H1 (cell line): ENCODE data around the gene GFRA4. TPM values are rescaled to one million over a fixed set of nuclear protein-coding genes. Genes with fewer than 3 reads are reported as not detected.

Source experiments
- CTCF ChIA-PET: fragments of 300-600 bp; sonication (Branson Sonifier 250); formaldehyde crosslinking; loops from one replicate; lab custom pipeline; 2021; ENCODE audit not compliant: partially characterized antibody; lab: Charles Lee
- POLR2A ChIA-PET: fragments of 300-600 bp; sonication (Branson Sonifier 250); formaldehyde crosslinking; loops from one replicate; lab custom pipeline; 2021; ENCODE audit warnings: inconsistent platforms; ENCODE audit not compliant: partially characterized antibody; lab: Charles Lee
- DNase-seq, 2 experiments: peaks; one replicate each; pipeline versions ENCODE4 v3.0.0 to v3.0.0-alpha.2; 2010 to 2022; ENCODE audit warnings: low spot score in 2 of 2, low read depth in 1 of 2, mixed read lengths in 1 of 2
- FAIRE-seq: peaks from 2 replicates; lab custom pipeline; 2011; peaks lifted over from hg19 to GRCh38; lab: Jason Lieb, UNC
- H2AFZ ChIP-seq: 2 replicates; pipeline ENCODE4 v1.8.1; 2012; ENCODE audit warnings: low read length, inconsistent platforms
- H2AK5ac ChIP-seq: 2 replicates; pipeline ENCODE4 v1.6.1; 2013; ENCODE audit warnings: low read depth, low read length
- H2BK120ac ChIP-seq: replicated peaks from 2 replicates; pipeline ENCODE3; 2013; ENCODE audit warnings: low read depth, low read length, inconsistent platforms
- H2BK12ac ChIP-seq: 2 replicates; pipeline ENCODE4 v1.6.1; 2013; ENCODE audit warnings: low read depth, low read length
- H2BK15ac ChIP-seq: 2 replicates; pipeline ENCODE4 v1.6.1; 2013; ENCODE audit warnings: low read length
- H2BK20ac ChIP-seq: 2 replicates; pipeline ENCODE4 v1.6.1; 2013; ENCODE audit warnings: low read length
- H2BK5ac ChIP-seq: 2 replicates; pipeline ENCODE4 v1.6.1; 2013; ENCODE audit warnings: low read depth, low read length
- H3K14ac ChIP-seq: 2 replicates; pipeline ENCODE4 v1.6.1; 2013; ENCODE audit warnings: inconsistent platforms; ENCODE audit not compliant: insufficient read length
- H3K18ac ChIP-seq: 2 replicates; pipeline ENCODE4 v1.6.1; 2013; ENCODE audit warnings: low read length; ENCODE audit errors: extremely low read depth
- H3K23ac ChIP-seq: 2 replicates; pipeline ENCODE4 v1.6.1; 2013; ENCODE audit warnings: inconsistent platforms; ENCODE audit not compliant: insufficient read length
- H3K23me2 ChIP-seq: 2 replicates; pipeline ENCODE4 v1.6.1; 2013; ENCODE audit warnings: low read depth, low read length
- H3K27ac ChIP-seq: 2 replicates; pipeline ENCODE4 v1.6.1; 2011; ENCODE audit warnings: low read depth, low read length, inconsistent platforms
- H3K27me3 ChIP-seq, 4 experiments: replicated peaks in 1 of 4; 1 replicate in 1 of 4; 2 replicates in 3 of 4; pipeline versions ENCODE4 v1.6.1 to v1.8.1; 2011 to 2013; ENCODE audit warnings: low read length in 3 of 4, mild to moderate bottlenecking in 3 of 4, inconsistent platforms in 2 of 4, mixed read lengths in 2 of 4, moderate library complexity in 1 of 4; ENCODE audit not compliant: control insufficient read depth in 3 of 4, insufficient read depth in 3 of 4; ENCODE audit errors: extremely low read depth in 1 of 4
- H3K36me3 ChIP-seq, 4 experiments: 2 replicates each; pipeline versions ENCODE4 v1.6.1 to v1.8.1; 2011 to 2013; ENCODE audit warnings: mild to moderate bottlenecking in 4 of 4, low read length in 3 of 4, moderate library complexity in 2 of 4, control low read depth in 1 of 4, inconsistent platforms in 1 of 4; ENCODE audit not compliant: insufficient read depth in 4 of 4, control insufficient read depth in 2 of 4
- H3K4ac ChIP-seq: replicated peaks from 2 replicates; pipeline ENCODE3; 2013; ENCODE audit warnings: low read length, low read depth, mixed read lengths, inconsistent platforms; ENCODE audit not compliant: insufficient read length
- H3K4me1 ChIP-seq, 4 experiments: replicated peaks in 1 of 4; 1 replicate in 1 of 4; 2 replicates in 3 of 4; pipeline versions ENCODE4 v1.6.1 to v1.8.1; 2011 to 2013; ENCODE audit warnings: low read length in 3 of 4, inconsistent platforms in 2 of 4, mixed read lengths in 1 of 4; ENCODE audit not compliant: insufficient read depth in 4 of 4, control insufficient read depth in 3 of 4
- H3K4me2 ChIP-seq, 2 experiments: 2 replicates each; pipeline versions ENCODE4 v1.6.1 to v1.8.1; 2011 to 2013; ENCODE audit warnings: low read depth in 2 of 2, low read length in 2 of 2, control low read depth in 1 of 2, inconsistent platforms in 1 of 2, mild to moderate bottlenecking in 1 of 2; ENCODE audit not compliant: insufficient read depth in 1 of 2
- H3K4me3 ChIP-seq, 4 experiments: fragments of 200-600, 300-600 bp in 1 of 4; sonication (generic), shearing (Covaris generic), sonication (Bioruptor Twin) in 1 of 4; 2 replicates each; pipeline versions ENCODE4 v1.5.1 to v1.8.1; 2011 to 2016; ENCODE audit warnings: low read length in 4 of 4, low read depth in 3 of 4, control low read depth in 2 of 4, inconsistent platforms in 2 of 4, mild to moderate bottlenecking in 2 of 4, mixed read lengths in 1 of 4, moderate library complexity in 1 of 4; ENCODE audit not compliant: insufficient read depth in 2 of 4; ENCODE audit errors: extremely low read depth in 1 of 4
- H3K56ac ChIP-seq: replicated peaks from 2 replicates; pipeline ENCODE3; 2013; ENCODE audit warnings: low read depth, mild to moderate bottlenecking, mixed read lengths, low read length, inconsistent platforms; ENCODE audit not compliant: insufficient read length
- H3K79me1 ChIP-seq: 2 replicates; pipeline ENCODE4 v1.6.1; 2013; ENCODE audit warnings: low read depth, low read length, control low read depth
- H3K79me2 ChIP-seq, 2 experiments: 2 replicates each; pipeline versions ENCODE4 v1.6.1 to v1.8.1; 2012 to 2013; ENCODE audit warnings: low read length in 2 of 2, mild to moderate bottlenecking in 2 of 2, inconsistent platforms in 1 of 2; ENCODE audit not compliant: insufficient read depth in 2 of 2, control insufficient read depth in 1 of 2
- H3K9ac ChIP-seq, 4 experiments: replicated peaks in 1 of 4; 1 replicate in 1 of 4; 2 replicates in 3 of 4; pipeline versions ENCODE4 v1.6.1 to v1.8.1; 2011 to 2013; ENCODE audit warnings: low read depth in 3 of 4, low read length in 3 of 4, control low read depth in 2 of 4, mild to moderate bottlenecking in 2 of 4, moderate library complexity in 2 of 4, inconsistent platforms in 1 of 4; ENCODE audit errors: extremely low read depth in 1 of 4
- H3K9me3 ChIP-seq, 2 experiments: 2 replicates each; pipeline versions ENCODE4 v1.6.1 to v1.8.1; 2012 to 2013; ENCODE audit warnings: mild to moderate bottlenecking in 2 of 2, moderate library complexity in 2 of 2, control low read depth in 1 of 2, inconsistent platforms in 1 of 2, low read depth in 1 of 2, low read length in 1 of 2, mixed read lengths in 1 of 2; ENCODE audit not compliant: insufficient read depth in 2 of 2
- H4K20me1 ChIP-seq, 2 experiments: replicated peaks in 1 of 2; 2 replicates each; pipeline versions ENCODE3 to v1.8.1; 2011 to 2013; ENCODE audit warnings: inconsistent platforms in 2 of 2, low read length in 2 of 2, mild to moderate bottlenecking in 1 of 2; ENCODE audit not compliant: insufficient read depth in 2 of 2, control insufficient read depth in 1 of 2
- H4K5ac ChIP-seq: 2 replicates; pipeline ENCODE4 v1.6.1; 2013; ENCODE audit warnings: low read length, low read depth, mixed read lengths, inconsistent platforms; ENCODE audit not compliant: insufficient read length
- H4K8ac ChIP-seq: 2 replicates; pipeline ENCODE4 v1.8.0; 2013; ENCODE audit warnings: mild to moderate bottlenecking, moderate library complexity, low read length, inconsistent platforms; ENCODE audit not compliant: insufficient read depth; ENCODE audit errors: extremely low read depth
- H4K91ac ChIP-seq: replicated peaks from 2 replicates; pipeline ENCODE3; 2013; ENCODE audit warnings: low read length, mixed read lengths, inconsistent platforms; ENCODE audit not compliant: insufficient read length
- ASH2L ChIP-seq: fragments of 200-600, 300-600 bp; sonication (generic); IDR thresholded peaks from one replicate; pipeline ENCODE4 v1.7.1; 2017; ENCODE audit warnings: low read length
- CHD2 ChIP-seq: IDR thresholded peaks from 2 replicates; pipeline ENCODE4 v1.6.1; 2012; ENCODE audit warnings: low read length, improper control_type of control experiment
- CTCF ChIP-seq, 3 experiments: IDR thresholded peaks; 1 replicate in 2 of 3; 2 replicates in 1 of 3; pipeline versions ENCODE4 v1.5.1 to v1.6.1; 2011; ENCODE audit warnings: low read length in 3 of 3, mild to moderate bottlenecking in 3 of 3, inconsistent platforms in 2 of 3, low read depth in 1 of 3, moderate library complexity in 1 of 3; ENCODE audit not compliant: insufficient read depth in 1 of 3; ENCODE audit errors: control extremely low read depth in 1 of 3
- EZH2 ChIP-seq: fragments of 200-600 bp; sonication (generic); IDR thresholded peaks from 2 replicates; pipeline ENCODE4 v1.7.1; 2012; ENCODE audit warnings: low read depth, mild to moderate bottlenecking, moderate library complexity, low read length, inconsistent platforms; ENCODE audit not compliant: severe bottlenecking
- GTF2F1 ChIP-seq: IDR thresholded peaks from 2 replicates; pipeline ENCODE4 v1.6.1; 2012; ENCODE audit warnings: low read depth, low read length, improper control_type of control experiment, borderline replicate concordance
- HDAC6 ChIP-seq: IDR thresholded peaks from one replicate; pipeline ENCODE4 v1.7.1; 2012; ENCODE audit warnings: low read depth, mild to moderate bottlenecking, inconsistent platforms, low read length, moderate library complexity
- KDM5A ChIP-seq: fragments of 200-600 bp; IDR thresholded peaks from 2 replicates; pipeline ENCODE4 v1.7.1; 2012; ENCODE audit warnings: mild to moderate bottlenecking, low read length, inconsistent platforms, mixed read lengths
- NRF1 ChIP-seq: IDR thresholded peaks from 2 replicates; pipeline ENCODE4 v1.6.1; 2011; ENCODE audit warnings: mild to moderate bottlenecking, low read depth, low read length, improper control_type of control experiment
- PHF8 ChIP-seq: fragments of 200-600 bp; sonication (generic); conservative IDR thresholded peaks from 2 replicates; pipeline ENCODE4 v1.7.1; 2012; ENCODE audit warnings: low read depth, mild to moderate bottlenecking, inconsistent platforms, low read length, moderate library complexity
- POLR2A ChIP-seq, 2 experiments: IDR thresholded peaks; 1 replicate in 1 of 2; 2 replicates in 1 of 2; pipeline ENCODE4 v1.6.1; 2011; ENCODE audit warnings: low read depth in 2 of 2, low read length in 2 of 2, mild to moderate bottlenecking in 2 of 2; ENCODE audit errors: control extremely low read depth in 1 of 2
- POU5F1 ChIP-seq: IDR thresholded peaks from 2 replicates; pipeline ENCODE4 v1.6.1; 2011; ENCODE audit warnings: low read depth, mild to moderate bottlenecking, low read length, moderate library complexity
- SRF ChIP-seq: IDR thresholded peaks from 2 replicates; pipeline ENCODE4 v1.6.1; 2011; ENCODE audit warnings: mild to moderate bottlenecking, low read depth, low read length, moderate library complexity
- WGBS, 2 experiments: shearing (Covaris generic) in 1 of 2; methylation state at CpG; one replicate each; pipeline versions ENCODE4 v1.1.6 to v1.1.7; 2013 to 2015; ENCODE audit warnings: low lambda C conversion rate in 2 of 2, mixed read lengths in 2 of 2, inconsistent platforms in 1 of 2, low coverage in 1 of 2, missing lambda C conversion rate in 1 of 2; ENCODE audit not compliant: insufficient replicate concordance in 2 of 2, insufficient coverage in 1 of 2, insufficient read length in 1 of 2; ENCODE audit errors: extremely low coverage in 1 of 2, missing lambda C conversion rate in 1 of 2; 5-methylcytosine and 5-hydroxymethylcytosine counted together
- polyA plus RNA-seq, 7 experiments: library from polyadenylated mRNA; depleted of rRNA in 3 of 7; stranded (reverse) in 5 of 7; unstranded in 2 of 7; fragments of >200 nt in 5 of 7; fragments of 200-250 nt in 2 of 7; gene quantifications; 1 replicate in 5 of 7; 2 replicates in 1 of 7; 4 replicates in 1 of 7; pipeline versions ENCODE4 v1.2.1 to v1.2.3, GENCODE V29; 2011 to 2013; ENCODE audit warnings: missing spikeins in 2 of 7, mixed read lengths in 2 of 7
- total RNA-seq: library from RNA; stranded (reverse); fragmentation: NEBNext Ultra II Directional; extraction: Animal tissue kit (Norgen Biotek cat#: 25700); gene quantifications from 2 replicates; pipeline ENCODE4 v1.2.1, GENCODE V29; 2021

The GFRA4 gene
- total and polyA plus RNA-seq, 2 of the 8 experiments (the other 6 are each of a cell fraction or from before 2014, with no cell fraction given): 0.05 TPM; not detected in 1

- no peak for FAIRE-seq
- Histone ChIP-seq H3K4me3 (no peak overlapping the region), H3K79me1 (no peaks in the 10 kb centered on the region), H2BK20ac (no peak overlapping the region), H3K4me2 (no peak overlapping the region), H3K9me3 (no peaks in the 10 kb centered on the region), H4K20me1 (no peaks in the 10 kb centered on the region), H3K23ac (no peak overlapping the region), H2BK15ac (no peak overlapping the region), H4K5ac (no peak overlapping the region), H3K4me1 (no peaks in the 10 kb centered on the region), H4K8ac (no peak overlapping the region), H3K4ac (no peak overlapping the region), H3K79me2 (no peaks in the 10 kb centered on the region), H2BK120ac (no peak overlapping the region), H3K27ac (no peak overlapping the region), H2AFZ (no peak overlapping the region), H3K56ac (no peak overlapping the region), H2BK12ac (no peak overlapping the region), H2AK5ac (no peak overlapping the region), H3K23me2 (peaks cover 4% of the 10 kb centered on the region; the same call in 1 of the 2 replicates), H4K91ac (no peak overlapping the region), H2BK5ac (no peak overlapping the region), H3K14ac (no peak overlapping the region), H3K18ac (no peak overlapping the region), H3K9ac (no peak overlapping the region), H3K27me3 (no peaks in the 10 kb centered on the region; a peak in 1 of 7 replicates), H3K36me3 (no peaks in the 10 kb centered on the region)
- CTCF ChIA-PET: interaction anchor here (0.7 to 42.0 kb wide), 23 partner anchors 8 to 150 kb away, joined by 3 to 1432 read pairs (median 7); partner anchors contain the start of genes ADAM33, ADISSP and HSPA12B
- POLR2A ChIA-PET: interaction anchor here (1.2 kb wide), 1 partner anchor 42 kb away, joined by 3 read pairs; no protein-coding TSS in a partner anchor
- no peak for DNase-seq
- 79% methylated on average over 6 of the region's 6 CpGs; no CpG with 5 or more reads in 1 of the 2 experiments for WGBS, 2 experiments
- no peak for TF ChIP-seq SRF
- no peak for TF ChIP-seq CTCF (IDR thresholded peaks at IDR 0.05; ENCODE audit: control extremely low read depth in 1 of 3, insufficient read depth in 1 of 3, low read depth in 1 of 3, low read length in 3 of 3)
- TF ChIP-seq ASH2L: no peak
- no peak for TF ChIP-seq NRF1
- no peak for TF ChIP-seq KDM5A
- TF ChIP-seq GTF2F1: no peak
- TF ChIP-seq EZH2: no peak
- TF ChIP-seq CHD2: no peak
- no peak for TF ChIP-seq POU5F1
- no peak for TF ChIP-seq POLR2A (IDR thresholded peaks at IDR 0.05; ENCODE audit: control extremely low read depth in 1 of 2, low read depth in 2 of 2, low read length in 2 of 2)
- no peak for TF ChIP-seq PHF8
- TF ChIP-seq HDAC6: no peak
These were observed 46.8 kb upstream of the GFRA4 start for GRCh38 chr20:3710011-3710466.
